Stimulated activated CD4-positive, alpha-beta T cell treated with anti-CD3 and anti-CD28 coated beads, Interleukin-12 subunit alpha, Interleukin-12 subunit beta, amount 100 ng/mL, for 4 hours (primary cell): ENCODE results near the gene CEP170B.
"Not testable (repeated sequence)": the region's sequence is repeated elsewhere in the genome, so short reads cannot be mapped to it uniquely, and the experiment has no call there.

Experiments
- DNase-seq: peaks from one replicate; pipeline ENCODE4 v3.0.0-alpha.2; 2020

CEP170B gene

GRCh38 chr14:104933746-104934733, 69.0 kb downstream of the CEP170B start:
- DNase-seq = no peak

- no peak for DNase-seq
These were observed 70.1 kb downstream of the CEP170B start for GRCh38 chr14:104935026-104935650.

- no peak for DNase-seq
These were observed 70.9 kb downstream of the CEP170B start for GRCh38 chr14:104935955-104936354.

GRCh38 chr14:104936361-104937155, 71.5 kb downstream of the CEP170B start:
- no peak for DNase-seq

- DNase-seq = no peak
These were observed 72.1 kb downstream of the CEP170B start for GRCh38 chr14:104937161-104937560.

- DNase-seq = no peak
These were observed 72.8 kb downstream of the CEP170B start for GRCh38 chr14:104937694-104938365.

- DNase-seq = no peak
These were observed 73.4 kb downstream of the CEP170B start for GRCh38 chr14:104938436-104938835.

GRCh38 chr14:104938960-104939359, 73.9 kb downstream of the CEP170B start:
- no peak for DNase-seq

- DNase-seq = no peak
These were observed 74.8 kb downstream of the CEP170B start for GRCh38 chr14:104939666-104940410.

- no peak for DNase-seq
These were observed 75.6 kb downstream of the CEP170B start for GRCh38 chr14:104940526-104941150.

- DNase-seq = no peak
These were observed 76.7 kb downstream of the CEP170B start for GRCh38 chr14:104941508-104942365.

GRCh38 chr14:104942586-104942985, 77.5 kb downstream of the CEP170B start:
- DNase-seq = no peak

GRCh38 chr14:104943216-104944015, 78.3 kb downstream of the CEP170B start:
- DNase-seq = not testable (repeated sequence)

- DNase-seq = not testable (repeated sequence)
These were observed 78.9 kb downstream of the CEP170B start for GRCh38 chr14:104944016-104944308.

- not testable (repeated sequence) for DNase-seq
These were observed 79.6 kb downstream of the CEP170B start for GRCh38 chr14:104944436-104945205.

- not testable (repeated sequence) for DNase-seq
These were observed 80.2 kb downstream of the CEP170B start for GRCh38 chr14:104945266-104945665.
